K562 (cell line): ENCODE results near the gene OR2T34. TPM values are rescaled to one million over a fixed set of nuclear protein-coding genes. Genes with fewer than 3 reads are reported as not detected.
A peak's percentile ranks its signal among the peaks of the same experiment; 100 is the strongest.

Experiments used
- ATAC-seq: fragments of 200-7000 bp; cut with Tn5 transposase; 3 replicates; pipeline ENCODE4 v1.9.1; 2020; ENCODE audit warnings: moderate library complexity
- BruUV-seq: library from RNA; stranded (reverse); fragments of 400-500 nt; replicated peaks from 2 replicates; lab custom pipeline; 2021; lab: Mats Ljungman, UMichigan
- CTCF ChIA-PET: fragments of 300-600 bp; formaldehyde crosslinking; extraction: SDS; loops from one replicate; lab custom pipeline; 2021; ENCODE audit warnings: low intra/inter-chr PET ratio; lab: Yijun Ruan, JAX
- POLR2A ChIA-PET: fragments of 300-600, 350-650 bp; sonication (Branson Sonifier 250); formaldehyde crosslinking; extraction: SDS; loops from one replicate; lab custom pipeline; 2021; ENCODE audit warnings: antibody characterized with exemption, inconsistent platforms; lab: Yijun Ruan, JAX
- DNase-seq, 4 experiments: peaks; one replicate each; pipeline versions ENCODE4 v3.0.0 to v3.0.0-alpha.2; 2011 to 2018; ENCODE audit warnings: low spot score in 3 of 4, mixed read lengths in 3 of 4; ENCODE audit errors: extremely low read depth in 1 of 4
- FAIRE-seq: peaks from 2 replicates; lab custom pipeline; 2011; peaks lifted over from hg19 to GRCh38; lab: Jason Lieb, UNC
- H2AFZ ChIP-seq: 2 replicates; pipeline ENCODE4 v1.6.0; 2011; ENCODE audit warnings: low read depth, low read length, control low read depth, inconsistent platforms
- H3K27ac ChIP-seq: fragments of 200-600 bp; 3 replicates; pipeline ENCODE4 v1.8.0; 2011; ENCODE audit warnings: low read depth, mild to moderate bottlenecking, control low read depth, inconsistent platforms, low read length, moderate library complexity, mixed read lengths; ENCODE audit errors: extremely low read depth
- H3K27me3 ChIP-seq, 2 experiments: fragments of 300-600 bp in 1 of 2; 2 replicates in 1 of 2; 3 replicates in 1 of 2; pipeline versions ENCODE4 v1.6.0 to v1.8.0; 2011; ENCODE audit warnings: inconsistent platforms in 2 of 2, low read length in 2 of 2, mild to moderate bottlenecking in 1 of 2, mixed read lengths in 1 of 2, moderate library complexity in 1 of 2; ENCODE audit not compliant: control insufficient read depth in 2 of 2, insufficient read depth in 2 of 2
- H3K36me3 ChIP-seq: fragments of 300-600 bp; 3 replicates; pipeline ENCODE4 v1.8.0; 2011; ENCODE audit warnings: mild to moderate bottlenecking, low read length, inconsistent platforms; ENCODE audit not compliant: control insufficient read depth, insufficient read depth
- H3K4me1 ChIP-seq, 2 experiments: fragments of 200-600 bp in 1 of 2; replicated peaks in 1 of 2; 2 replicates in 1 of 2; 3 replicates in 1 of 2; pipeline versions ENCODE4 v1.5.1 to v1.8.0; 2011; ENCODE audit warnings: inconsistent platforms in 2 of 2, low read length in 2 of 2, mild to moderate bottlenecking in 1 of 2, mixed read lengths in 1 of 2, moderate library complexity in 1 of 2; ENCODE audit not compliant: control insufficient read depth in 2 of 2, insufficient read depth in 2 of 2
- H3K4me2 ChIP-seq: 2 replicates; pipeline ENCODE4 v1.6.1; 2011; ENCODE audit warnings: low read length, control low read depth, inconsistent platforms, mixed read lengths; ENCODE audit not compliant: insufficient read depth
- H3K4me3 ChIP-seq: fragments of 200-600 bp; sonication (generic), shearing (Covaris generic); 2 replicates; pipeline ENCODE4 v1.5.1; 2016; ENCODE audit warnings: control low read depth, inconsistent platforms
- H3K79me2 ChIP-seq: fragments of 200-600 bp; 3 replicates; pipeline ENCODE4 v1.8.0; 2011; ENCODE audit warnings: low read length, inconsistent platforms; ENCODE audit not compliant: control insufficient read depth, insufficient read depth
- H3K9ac ChIP-seq, 2 experiments: 2 replicates each; pipeline versions ENCODE4 v1.6.0 to v1.6.1; 2011; ENCODE audit warnings: low read depth in 2 of 2, low read length in 2 of 2, control low read depth in 1 of 2, inconsistent platforms in 1 of 2, mild to moderate bottlenecking in 1 of 2, mixed read lengths in 1 of 2; ENCODE audit not compliant: insufficient read depth in 1 of 2
- H3K9me1 ChIP-seq: one replicate; pipeline ENCODE4 v1.6.0; 2011; ENCODE audit warnings: inconsistent platforms, mild to moderate bottlenecking, low read length, moderate library complexity; ENCODE audit not compliant: control insufficient read depth, insufficient read depth
- H3K9me3 ChIP-seq: replicated peaks from 2 replicates; pipeline ENCODE4 v1.5.1; 2011; ENCODE audit warnings: low read depth, low read length, inconsistent platforms; ENCODE audit not compliant: control insufficient read depth, insufficient read depth
- H4K20me1 ChIP-seq: replicated peaks from 2 replicates; pipeline ENCODE4 v1.6.1; 2011; ENCODE audit warnings: low read length, inconsistent platforms, mixed read lengths; ENCODE audit not compliant: control insufficient read depth, insufficient read depth
- CEBPG ChIP-seq, 3 experiments: fragments of 200-800 bp in 1 of 3; sonication (Bioruptor generic) in 1 of 3; sonication (generic) in 1 of 3; formaldehyde crosslinking in 1 of 3; IDR thresholded peaks in 2 of 3; conservative IDR thresholded peaks in 1 of 3; 2 replicates each; pipeline versions ENCODE4 v1.6.1 to v1.8.0; 2016 to 2022; ENCODE audit warnings: missing compliant biosample characterization in 2 of 3, missing genetic modification characterization in 2 of 3, mild to moderate bottlenecking in 1 of 3, missing genetic modification reagents in 1 of 3
- DMBX1 ChIP-seq: fragments of 250-450 bp; sonication (Bioruptor Pico); IDR thresholded peaks from 2 replicates; pipeline ENCODE4 v1.8.0; 2022; ENCODE audit warnings: inconsistent platforms, mild to moderate bottlenecking, moderate library complexity, borderline replicate concordance
- GATAD2A ChIP-seq: fragments of 450-650 bp; IDR thresholded peaks from 2 replicates; pipeline ENCODE4 v1.6.1; 2017
- L3MBTL2 ChIP-seq: fragments of 450-650 bp; IDR thresholded peaks from 2 replicates; pipeline ENCODE4 v1.6.1; 2016; ENCODE audit warnings: mild to moderate bottlenecking, moderate library complexity
- MGA ChIP-seq: fragments of 450-650 bp; IDR thresholded peaks from 2 replicates; pipeline ENCODE4 v1.6.1; 2016; ENCODE audit warnings: mild to moderate bottlenecking, moderate library complexity
- SMAD4 ChIP-seq: fragments of 250-450 bp; sonication (Bioruptor Pico); conservative IDR thresholded peaks from 2 replicates; pipeline ENCODE4 v1.8.0; 2021; ENCODE audit warnings: inconsistent platforms, mild to moderate bottlenecking, moderate library complexity
- TEAD4 ChIP-seq, 2 experiments: sonication (generic) in 1 of 2; formaldehyde crosslinking in 1 of 2; IDR thresholded peaks; 2 replicates each; pipeline versions ENCODE4 v1.6.1 to v1.8.0; 2012 to 2022; ENCODE audit warnings: borderline replicate concordance in 1 of 2, inconsistent platforms in 1 of 2, low read length in 1 of 2, mild to moderate bottlenecking in 1 of 2, missing genetic modification reagents in 1 of 2
- WGBS: fragments of 100-300 bp; shearing (Covaris generic); methylation state at CpG from one replicate; pipeline ENCODE4 v1.1.6; 2016; ENCODE audit warnings: low coverage, mixed read lengths; ENCODE audit not compliant: insufficient coverage; ENCODE audit errors: missing lambda C conversion rate; 5-methylcytosine and 5-hydroxymethylcytosine counted together
- in situ Hi-C: fragments of 300-500 bp; cut with MboI; formaldehyde crosslinking; loops from 4 replicates; pipeline ENCODE4 v1.15.0; 2018; ENCODE audit warnings: inconsistent platforms, mixed read lengths
- intact Hi-C: fragments of 100-400 bp; cut with micrococcal nuclease; formaldehyde crosslinking; loops from 2 replicates; pipeline ENCODE4 v1.14.2; 2022
- polyA plus RNA-seq, 8 experiments: library from polyadenylated mRNA; depleted of rRNA in 4 of 8; stranded (reverse) in 5 of 8; unstranded in 3 of 8; fragments of >200 nt; fragmentation: Nextera tagmentation in 2 of 8; fragmentation: Illumina TruSeq in 1 of 8; extraction: Ambion mirVana in 2 of 8; extraction: Trizol in 1 of 8; gene quantifications; 2 replicates each; pipeline versions ENCODE4 v1.2.1 to v1.2.3, GENCODE V29; 2011 to 2014; ENCODE audit warnings: inconsistent platforms in 1 of 8, missing spikeins in 1 of 8
- total RNA-seq, 7 experiments: library from RNA; depleted of rRNA in 6 of 7; stranded (reverse); fragments of >200 nt in 6 of 7; fragmentation: Illumina TruSeq in 2 of 7; extraction: Trizol in 2 of 7; gene quantifications; 2 replicates each; pipeline versions ENCODE4 v1.2.1 to v1.2.3, GENCODE V29; 2011 to 2021; ENCODE audit warnings: low replicate concordance in 1 of 7
- TF ChIP-seq, protein P1 (sequence below), 2 experiments: fragments of 450-650 bp in 1 of 2; sonication (generic) in 1 of 2; formaldehyde crosslinking in 1 of 2; IDR thresholded peaks in 1 of 2; conservative IDR thresholded peaks in 1 of 2; 2 replicates each; pipeline versions ENCODE4 v1.6.1 to v1.8.1; 2016 to 2023; ENCODE audit warnings: mild to moderate bottlenecking in 2 of 2, moderate library complexity in 2 of 2, inconsistent platforms in 1 of 2, missing genetic modification reagents in 1 of 2

The OR2T34 gene
- total and polyA plus RNA-seq, 9 of the 15 experiments (the other 6 are each of a cell fraction or from before 2014, with no cell fraction given), result not detected

- ATAC-seq (no peak), DNase-seq (no peak), FAIRE-seq (no peak)
- WGBS, result 33% methylated on average over 1 of the region's 6 CpGs
- H3K4me3 ChIP-seq, result no peak within 1 kb of the TSS
- H3K27ac ChIP-seq, result peak within 1 kb of the TSS; percentile 61; the same call in 1 of the 3 replicates
- no peaks in the 10 kb centered on the region for H3K36me3 ChIP-seq
- H3K4me1 ChIP-seq, result no peaks in the 10 kb centered on the region; a peak in 1 of 5 replicates
- no peaks in the 10 kb centered on the region for H3K9me3 ChIP-seq
- 0 out of 2 replicates have a peak within 1 kb of the TSS, but pooled peaks have one; percentile 34 for H2AFZ ChIP-seq
- ChIA-PET POLR2A (no interaction called here), CTCF (no interaction called here)
- no peaks in the 10 kb centered on the region for H4K20me1 ChIP-seq
- no peak within 1 kb of the TSS for H3K4me2 ChIP-seq
- H3K79me2 ChIP-seq, result no peaks in the 10 kb centered on the region
- no peaks in the 10 kb centered on the region for H3K9me1 ChIP-seq
- BruUV-seq, result no TSS peak
- no peaks in the 10 kb centered on the region for H3K27me3 ChIP-seq
- intact Hi-C loops, result no loop called here
- in situ Hi-C loops, result no loop called here
- H3K9ac ChIP-seq, result no peak within 1 kb of the TSS
- TF ChIP-seq GATAD2A (no peak), TEAD4 (IDR thresholded peaks at IDR 0.05; ENCODE audit: low read length) (no peak), TEAD4 (CRISPR knock-in tag; IDR thresholded peaks at IDR 0.05; ENCODE audit: borderline replicate concordance) (no peak), MGA (peak; percentile 63), DMBX1 (CRISPR knock-in tag) (peak; percentile 74; the same call in 1 of the 2 replicates), CEBPG (CRISPR knock-in tag; IDR thresholded peaks at IDR 0.05) (no peak), CEBPG (tag; conservative IDR thresholded peaks at IDR 0.05 in 1 of 2, IDR thresholded peaks at IDR 0.05 in 1 of 2) (peak in 1 of 2 experiments; percentile 44; a peak in 1 of 4 replicates), L3MBTL2 (peak; percentile 61; the same call in 1 of the 2 replicates), SMAD4 (CRISPR knock-in tag) (peak; percentile 64)
- TF ChIP-seq, protein P1, sequence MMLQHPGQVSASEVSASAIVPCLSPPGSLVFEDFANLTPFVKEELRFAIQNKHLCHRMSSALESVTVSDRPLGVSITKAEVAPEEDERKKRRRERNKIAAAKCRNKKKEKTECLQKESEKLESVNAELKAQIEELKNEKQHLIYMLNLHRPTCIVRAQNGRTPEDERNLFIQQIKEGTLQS (IDR thresholded peaks at IDR 0.05), result peak; percentile 33
- TF ChIP-seq, protein P1 (CRISPR knock-in tag; conservative IDR thresholded peaks at IDR 0.05), result no peak
Observed at GRCh38 chr1:248597589-248597988, 23.0 kb upstream of the OR2T34 start, which contains the start of gene OR2T10. TSS of gene OR2T10 (minus strand) at chr1:248597700. CDS start at chr1:248593768, 3,932 bp downstream.
